HepG2 (cell line): Measurements from ENCODE around the gene SYS1. TPM values are rescaled to one million over a fixed set of nuclear protein-coding genes. Genes with fewer than 3 reads are reported as not detected.

Source experiments
- AGO2 ChIP-seq: fragments of 200-400 bp; formaldehyde crosslinking; optimal IDR thresholded peaks from 2 replicates; pipeline ENCODE3; 2017; ENCODE audit warnings: mild to moderate bottlenecking, low read depth, low read length, moderate library complexity
- CCDC6 ChIP-seq: sonication (generic); formaldehyde crosslinking; IDR thresholded peaks from 2 replicates; pipeline ENCODE4 v1.8.1; 2022; ENCODE audit warnings: mild to moderate bottlenecking, missing genetic modification reagents, moderate library complexity
- ETV6 ChIP-seq: sonication (generic); formaldehyde crosslinking; conservative IDR thresholded peaks from 2 replicates; pipeline ENCODE4 v1.4.0; 2020; ENCODE audit warnings: missing genetic modification reagents
- FOXP1 ChIP-seq, 2 experiments: fragments of 450-650 bp in 1 of 2; IDR thresholded peaks; 2 replicates each; pipeline ENCODE4 v1.6.1; 2017 to 2018; ENCODE audit warnings: antibody characterized with exemption in 1 of 2
- GLMP ChIP-seq: sonication (generic); formaldehyde crosslinking; IDR thresholded peaks from 2 replicates; pipeline ENCODE4 v1.9.0; 2021; ENCODE audit warnings: missing genetic modification reagents, mild to moderate bottlenecking, borderline replicate concordance
- HDAC6 ChIP-seq: fragments of 200-600 bp; sonication (generic); IDR thresholded peaks from 2 replicates; pipeline ENCODE4 v1.7.0; 2017; ENCODE audit warnings: mild to moderate bottlenecking, antibody characterized with exemption, low read length, low read depth
- HNRNPL ChIP-seq: fragments of 200-400 bp; formaldehyde crosslinking; IDR thresholded peaks from 2 replicates; pipeline ENCODE4 v1.6.1; 2017; ENCODE audit warnings: mild to moderate bottlenecking, low read depth, low read length
- NCOA2 ChIP-seq: sonication (generic); formaldehyde crosslinking; IDR thresholded peaks from 2 replicates; pipeline ENCODE4 v1.8.0; 2022; ENCODE audit warnings: inconsistent platforms
- PATZ1 ChIP-seq: sonication (generic); formaldehyde crosslinking; IDR thresholded peaks from 2 replicates; pipeline ENCODE4 v1.4.0; 2020; ENCODE audit warnings: missing genetic modification reagents
- RAD21 ChIP-seq: fragments of 450-650 bp; formaldehyde crosslinking; IDR thresholded peaks from 2 replicates; pipeline ENCODE4 v1.5.0; 2020; ENCODE audit warnings: mild to moderate bottlenecking
- RXRB ChIP-seq: IDR thresholded peaks from 2 replicates; pipeline ENCODE4 v1.6.1; 2016; ENCODE audit warnings: borderline replicate concordance, missing genetic modification reagents, missing compliant biosample characterization
- THRA ChIP-seq: sonication (generic); formaldehyde crosslinking; IDR thresholded peaks from 2 replicates; pipeline ENCODE4 v1.4.0; 2020; ENCODE audit warnings: missing genetic modification reagents, borderline replicate concordance
- ZFP82 ChIP-seq: sonication (generic); formaldehyde crosslinking; IDR thresholded peaks from 2 replicates; pipeline ENCODE4 v1.5.1; 2020; ENCODE audit warnings: mild to moderate bottlenecking, missing genetic modification reagents, borderline replicate concordance
- ZKSCAN5 ChIP-seq: sonication (generic); formaldehyde crosslinking; IDR thresholded peaks from 2 replicates; pipeline ENCODE4 v1.5.1; 2020; ENCODE audit warnings: mild to moderate bottlenecking, missing genetic modification reagents
- ZNF44 ChIP-seq: sonication (generic); formaldehyde crosslinking; IDR thresholded peaks from 2 replicates; pipeline ENCODE4 v1.5.1; 2020; ENCODE audit warnings: mild to moderate bottlenecking, missing genetic modification reagents
- ZNF589 ChIP-seq: sonication (generic); formaldehyde crosslinking; conservative IDR thresholded peaks from 2 replicates; pipeline ENCODE4 v1.8.0; 2022; ENCODE audit warnings: mild to moderate bottlenecking, moderate library complexity, missing genetic modification reagents
- ZNF616 ChIP-seq: sonication (generic); formaldehyde crosslinking; IDR thresholded peaks from 2 replicates; pipeline ENCODE4 v1.5.0; 2020; ENCODE audit warnings: low read depth, mild to moderate bottlenecking, missing genetic modification reagents
- ZNF749 ChIP-seq: sonication (generic); formaldehyde crosslinking; IDR thresholded peaks from 2 replicates; pipeline ENCODE4 v1.8.0; 2022; ENCODE audit warnings: mild to moderate bottlenecking, missing genetic modification reagents, moderate library complexity, borderline replicate concordance
- polyA plus RNA-seq, 8 experiments: library from polyadenylated mRNA; depleted of rRNA in 3 of 8; stranded (reverse) in 7 of 8; unstranded in 1 of 8; fragments of >200 nt; fragmentation: Illumina TruSeq in 4 of 8; extraction: Trizol in 4 of 8; gene quantifications; 2 replicates each; pipeline versions ENCODE4 v1.2.1 to v1.2.3, GENCODE V29; 2011 to 2016; ENCODE audit warnings: low read depth in 4 of 8, missing spikeins in 1 of 8, mixed read lengths in 1 of 8; ENCODE audit not compliant: insufficient read depth in 1 of 8
- total RNA-seq, 5 experiments: library from RNA; depleted of rRNA; stranded (reverse); fragments of >200 nt; fragmentation: Illumina TruSeq; extraction: Trizol; gene quantifications; 2 replicates each; pipeline ENCODE4 v1.2.3, GENCODE V29; 2016; ENCODE audit warnings: low read depth in 1 of 5
- TF ChIP-seq, protein P1 (sequence below): sonication (generic); formaldehyde crosslinking; IDR thresholded peaks from 2 replicates; pipeline ENCODE4 v1.4.0; 2020; ENCODE audit warnings: mild to moderate bottlenecking, low read depth, missing genetic modification reagents
- TF ChIP-seq, protein P2 (sequence below): sonication (generic); formaldehyde crosslinking; IDR thresholded peaks from 2 replicates; pipeline ENCODE4 v1.4.0; 2020; ENCODE audit warnings: missing genetic modification reagents

SYS1 gene
- total and polyA plus RNA-seq, 2 of the 13 experiments (the other 11 are each of a cell fraction or from before 2014, with no cell fraction given): 38.3 to 65.6 TPM

GRCh38 chr20:45340236-45340847 lies 22.6 kb upstream of the SYS1 start (continued):
- TF ChIP-seq PATZ1 (CRISPR knock-in tag): peak; percentile 65
- no peak for TF ChIP-seq ZNF616 (CRISPR knock-in tag)
- TF ChIP-seq RAD21 (CRISPR knock-in tag): 0 out of 2 replicates have a peak, but pooled peaks have one; percentile 10
- no peak for TF ChIP-seq ZFP82
- TF ChIP-seq, protein P1, sequence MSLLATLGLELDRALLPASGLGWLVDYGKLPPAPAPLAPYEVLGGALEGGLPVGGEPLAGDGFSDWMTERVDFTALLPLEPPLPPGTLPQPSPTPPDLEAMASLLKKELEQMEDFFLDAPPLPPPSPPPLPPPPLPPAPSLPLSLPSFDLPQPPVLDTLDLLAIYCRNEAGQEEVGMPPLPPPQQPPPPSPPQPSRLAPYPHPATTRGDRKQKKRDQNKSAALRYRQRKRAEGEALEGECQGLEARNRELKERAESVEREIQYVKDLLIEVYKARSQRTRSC (CRISPR knock-in tag): no peak
- peak; percentile 86 for TF ChIP-seq NCOA2 (CRISPR knock-in tag)
- TF ChIP-seq HNRNPL: no peak
- no peak for TF ChIP-seq ZNF44 (CRISPR knock-in tag)
- peak; percentile 69; the same call in 1 of the 2 replicates for TF ChIP-seq FOXP1 (IDR thresholded peaks at IDR 0.05)
- peak; percentile 95 for TF ChIP-seq FOXP1 (CRISPR knock-in tag; IDR thresholded peaks at IDR 0.05)
- TF ChIP-seq THRA (CRISPR knock-in tag): peak; percentile 92
- TF ChIP-seq CCDC6 (CRISPR knock-in tag): peak; percentile 56; the same call in 1 of the 2 replicates
- TF ChIP-seq ZNF589 (CRISPR knock-in tag): no peak
- no peak for TF ChIP-seq ZKSCAN5 (CRISPR knock-in tag)
- 0 out of 2 replicates have a peak, but pooled peaks have one; percentile 52 for TF ChIP-seq ZNF749 (CRISPR knock-in tag)
- TF ChIP-seq, protein P2, sequence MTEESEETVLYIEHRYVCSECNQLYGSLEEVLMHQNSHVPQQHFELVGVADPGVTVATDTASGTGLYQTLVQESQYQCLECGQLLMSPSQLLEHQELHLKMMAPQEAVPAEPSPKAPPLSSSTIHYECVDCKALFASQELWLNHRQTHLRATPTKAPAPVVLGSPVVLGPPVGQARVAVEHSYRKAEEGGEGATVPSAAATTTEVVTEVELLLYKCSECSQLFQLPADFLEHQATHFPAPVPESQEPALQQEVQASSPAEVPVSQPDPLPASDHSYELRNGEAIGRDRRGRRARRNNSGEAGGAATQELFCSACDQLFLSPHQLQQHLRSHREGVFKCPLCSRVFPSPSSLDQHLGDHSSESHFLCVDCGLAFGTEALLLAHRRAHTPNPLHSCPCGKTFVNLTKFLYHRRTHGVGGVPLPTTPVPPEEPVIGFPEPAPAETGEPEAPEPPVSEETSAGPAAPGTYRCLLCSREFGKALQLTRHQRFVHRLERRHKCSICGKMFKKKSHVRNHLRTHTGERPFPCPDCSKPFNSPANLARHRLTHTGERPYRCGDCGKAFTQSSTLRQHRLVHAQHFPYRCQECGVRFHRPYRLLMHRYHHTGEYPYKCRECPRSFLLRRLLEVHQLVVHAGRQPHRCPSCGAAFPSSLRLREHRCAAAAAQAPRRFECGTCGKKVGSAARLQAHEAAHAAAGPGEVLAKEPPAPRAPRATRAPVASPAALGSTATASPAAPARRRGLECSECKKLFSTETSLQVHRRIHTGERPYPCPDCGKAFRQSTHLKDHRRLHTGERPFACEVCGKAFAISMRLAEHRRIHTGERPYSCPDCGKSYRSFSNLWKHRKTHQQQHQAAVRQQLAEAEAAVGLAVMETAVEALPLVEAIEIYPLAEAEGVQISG (CRISPR knock-in tag): peak; percentile 34; the same call in 1 of the 2 replicates
- TF ChIP-seq HDAC6: 0 out of 2 replicates have a peak, but pooled peaks have one; percentile 55
- no peak for TF ChIP-seq GLMP
- TF ChIP-seq ETV6 (CRISPR knock-in tag): no peak
- TF ChIP-seq AGO2: no peak
- peak; percentile 92 for TF ChIP-seq RXRB
